Measurements from ENCODE around the gene ARNT2.
"Not testable (repeated sequence)": the region's sequence is repeated elsewhere in the genome, so short reads cannot be mapped to it uniquely, and the experiment has no call there.

ARNT2 gene

DNA sequence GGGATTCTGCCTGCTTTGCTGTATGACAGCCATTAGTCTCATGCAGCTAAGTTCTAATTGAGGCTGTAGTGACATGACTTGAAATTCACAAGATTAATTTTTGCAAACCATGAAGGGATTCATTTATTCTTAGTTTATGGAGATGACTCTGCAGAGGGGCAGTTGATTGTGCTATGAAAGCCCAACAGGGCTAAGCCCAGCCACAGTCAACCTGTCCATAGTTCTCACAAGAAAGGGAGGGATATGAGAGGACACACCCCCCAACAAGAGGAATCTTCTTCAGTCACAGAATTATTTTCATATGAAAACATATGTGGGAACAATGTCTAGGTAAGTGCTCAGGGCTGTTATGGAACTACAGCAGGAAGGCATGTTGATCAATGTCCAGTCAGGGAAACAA lies 229.0 kb downstream of the ARNT2 start:
- DNase-seq = no peak

DNA sequence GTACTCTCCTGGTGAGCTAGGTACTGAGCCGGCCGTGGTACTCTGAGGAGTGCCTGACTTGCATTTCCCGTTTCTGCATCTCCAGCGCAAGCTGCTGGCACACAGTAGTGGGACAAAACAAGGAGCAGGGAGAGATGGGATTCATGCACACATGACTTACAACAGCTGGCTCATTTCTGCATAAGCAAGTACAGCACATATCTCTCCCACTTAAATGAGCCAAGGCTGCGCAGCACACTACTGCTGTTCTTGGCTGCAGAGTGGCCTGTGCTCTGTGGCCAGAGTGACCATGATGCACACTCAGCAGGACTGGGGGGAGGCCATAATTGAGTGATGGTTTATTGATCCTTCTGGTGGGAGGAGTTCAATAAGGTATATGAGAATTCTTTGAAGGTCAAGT lies 231.8 kb downstream of the ARNT2 start:
- no peak for DNase-seq

DNA sequence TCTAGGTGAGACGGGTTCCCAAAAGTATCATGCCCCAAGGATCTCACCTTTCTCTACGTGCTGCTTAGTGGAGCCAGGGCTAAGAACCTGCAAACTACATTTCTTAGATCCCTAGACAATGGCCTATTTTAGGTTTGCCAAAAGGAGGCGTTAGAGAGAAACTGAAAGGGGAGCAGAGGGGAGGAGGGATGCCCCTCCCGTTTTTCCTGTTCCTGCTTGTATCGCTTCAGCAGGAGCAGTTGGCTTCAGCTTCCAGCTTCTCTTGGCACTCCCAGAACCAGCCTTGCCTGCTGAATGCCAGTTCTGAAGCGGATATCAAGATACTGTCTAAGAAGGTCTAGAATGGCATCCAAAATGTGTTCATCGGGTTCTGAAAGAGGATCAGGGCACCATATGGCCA lies 232.5 kb downstream of the ARNT2 start:
- no peak for DNase-seq

DNA sequence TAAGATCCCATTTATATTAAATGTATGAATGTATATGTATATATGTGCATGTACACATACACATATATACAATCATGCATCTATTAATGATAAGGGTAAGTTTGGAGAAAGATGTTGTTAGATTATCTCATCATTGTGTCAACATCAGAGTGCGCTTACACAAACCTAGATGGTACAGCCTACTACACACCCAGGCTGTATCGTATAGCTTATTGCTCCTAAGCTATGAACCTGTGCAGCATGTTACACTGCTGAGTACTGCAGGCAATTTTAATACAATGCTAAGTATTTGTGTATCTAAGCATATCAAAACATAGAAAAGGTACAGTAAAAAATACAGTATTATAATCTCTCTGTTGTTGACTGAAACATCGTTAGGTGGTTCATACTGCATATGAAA lies 233.6 kb downstream of the ARNT2 start:
- no peak for DNase-seq

DNA sequence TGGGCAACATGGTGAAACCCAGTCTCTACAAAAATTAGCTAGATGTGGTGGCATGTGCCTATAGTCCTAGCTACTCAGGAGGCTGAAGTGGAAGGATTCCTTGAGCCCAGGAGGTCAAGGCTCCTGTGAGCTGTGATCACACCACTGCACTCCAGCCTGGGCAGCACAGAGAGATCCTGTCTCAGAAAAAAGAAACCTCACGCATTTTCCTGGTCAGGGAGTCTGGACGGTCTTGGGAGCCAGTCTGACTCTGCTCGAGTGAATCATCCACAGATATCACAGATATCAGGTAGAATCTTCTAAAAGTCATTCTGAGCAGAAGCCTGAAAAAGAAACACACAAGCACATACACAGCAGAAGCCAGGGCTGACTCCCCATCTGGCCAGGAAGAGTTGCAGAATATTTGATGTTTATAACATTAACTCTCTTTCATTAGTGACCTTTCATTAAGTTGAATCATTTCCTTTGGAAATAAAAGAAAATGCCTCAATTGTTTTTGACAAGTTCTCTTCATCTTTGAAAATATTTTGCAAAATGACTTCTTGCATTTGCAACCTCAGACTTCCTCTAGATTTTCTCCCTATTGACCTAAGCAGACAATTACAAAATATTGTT lies 234.5 kb downstream of the ARNT2 start:
- no peak for DNase-seq

DNA sequence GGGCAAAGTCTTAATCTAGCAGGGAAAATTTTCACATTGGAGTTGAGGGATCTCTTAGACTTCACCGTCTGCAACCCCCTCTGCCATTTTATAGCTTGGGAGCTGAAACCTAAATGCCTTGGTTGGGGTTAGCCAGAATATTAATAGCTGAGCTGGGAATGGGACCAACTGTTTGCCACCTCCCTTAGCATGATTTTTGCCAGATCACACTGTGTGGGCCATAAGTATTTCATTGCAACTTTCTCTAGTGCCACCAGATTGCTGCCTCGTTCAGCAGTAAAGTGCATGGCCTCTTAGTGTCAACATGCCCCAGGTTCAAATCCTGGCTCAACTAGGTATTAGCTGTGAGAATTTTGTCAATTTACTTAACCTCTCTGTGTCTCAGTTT lies 235.0 kb downstream of the ARNT2 start:
- DNase-seq = no peak

DNA sequence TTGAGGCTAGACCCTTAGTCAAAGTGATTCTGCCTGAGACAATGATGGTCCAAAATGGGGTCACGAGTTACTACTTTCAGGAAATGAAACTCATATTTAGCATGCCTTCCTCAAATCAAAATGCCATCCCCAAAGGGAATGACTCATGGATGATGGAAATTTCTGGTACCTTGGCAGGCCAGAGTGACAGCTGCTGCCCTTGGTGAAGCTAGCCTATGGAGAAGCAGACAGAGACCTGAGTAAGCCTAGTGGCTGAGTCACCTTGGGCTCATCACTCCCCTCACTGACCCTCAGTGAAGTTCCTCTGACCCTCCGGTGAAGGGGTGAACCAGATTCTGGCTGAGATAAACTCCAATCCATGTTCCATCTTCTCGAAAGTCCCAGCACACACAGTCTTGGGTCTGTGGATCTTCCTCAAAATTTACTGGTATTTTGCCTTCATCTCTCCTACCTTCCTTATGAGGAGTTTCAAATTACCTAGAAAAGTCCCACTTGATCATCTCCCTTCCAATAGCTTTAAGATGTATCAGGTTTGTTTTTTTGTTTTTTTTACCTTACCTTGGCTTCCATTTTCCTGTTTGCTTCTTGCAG lies 236.4 kb downstream of the ARNT2 start:
- DNase-seq = no peak

DNA sequence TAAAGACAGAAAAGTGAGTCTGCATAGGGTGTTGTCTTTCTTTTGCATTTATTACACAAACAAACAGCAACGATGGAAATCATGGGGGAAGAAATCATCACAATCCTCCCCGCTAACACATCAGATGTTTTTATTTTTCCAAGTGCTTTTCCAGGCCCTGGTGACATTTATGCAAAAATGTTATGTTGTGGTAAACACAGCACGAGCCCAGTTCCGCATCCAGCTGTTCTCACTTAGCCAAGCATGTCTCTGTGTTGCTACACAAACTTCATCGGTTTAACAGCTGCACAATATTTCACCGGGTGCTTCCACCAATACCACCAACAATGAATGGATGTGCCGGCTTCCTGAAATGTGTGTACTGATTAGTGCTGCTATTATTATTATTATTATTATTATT lies 237.2 kb downstream of the ARNT2 start:
- no peak for DNase-seq

DNA sequence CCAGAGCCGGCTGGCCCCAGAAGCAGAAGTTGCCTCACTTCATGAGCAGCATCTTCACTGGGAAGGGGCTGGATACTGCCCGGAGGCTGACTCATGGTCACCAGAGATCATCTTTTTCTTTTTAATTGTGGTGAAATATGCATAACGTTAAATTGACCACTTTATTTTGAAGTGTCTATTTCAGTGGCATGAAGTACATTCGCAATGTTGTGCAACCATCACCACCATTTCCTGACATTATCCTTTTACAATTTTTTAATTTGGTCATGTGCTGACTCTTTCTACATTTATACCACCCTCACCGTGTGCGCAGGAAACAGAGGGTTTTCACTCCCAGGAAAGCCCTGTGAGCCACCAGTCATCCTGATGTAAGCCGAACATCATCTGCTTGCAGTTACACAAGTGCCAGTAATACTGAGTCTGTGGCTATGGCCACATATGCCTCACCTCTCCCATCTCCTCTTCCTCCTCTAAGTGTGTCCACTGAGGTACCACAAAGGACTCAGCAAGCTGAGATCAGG lies 239.3 kb downstream of the ARNT2 start:
- no peak for DNase-seq

DNA sequence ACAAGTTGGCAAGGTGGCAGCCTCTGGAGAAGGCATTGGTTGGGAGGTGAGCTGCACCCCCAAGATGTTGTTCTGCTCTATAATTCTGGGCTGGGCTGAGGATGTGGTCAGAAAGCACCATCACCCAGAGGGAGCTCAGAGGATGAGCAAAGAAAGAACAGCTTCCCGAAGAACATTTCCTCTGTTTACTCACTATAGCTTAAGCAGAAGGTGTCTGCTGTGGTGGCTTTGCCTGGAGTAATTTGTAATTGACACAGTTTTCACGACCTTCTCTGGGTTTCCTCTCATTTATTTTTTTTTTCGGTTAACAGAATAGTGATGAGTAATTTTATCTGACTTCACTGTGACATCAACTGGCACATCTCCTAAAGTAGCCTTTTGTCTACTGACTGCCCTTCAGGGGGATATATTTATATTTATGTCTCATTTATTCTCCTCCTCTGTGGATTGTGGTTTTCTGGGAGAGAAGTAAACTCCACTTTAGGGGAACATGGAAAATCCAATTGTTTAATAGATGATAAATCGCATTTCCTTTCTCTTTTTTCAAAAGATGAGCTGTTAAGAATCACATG lies 241.4 kb downstream of the ARNT2 start:
- DNase-seq = no peak

DNA sequence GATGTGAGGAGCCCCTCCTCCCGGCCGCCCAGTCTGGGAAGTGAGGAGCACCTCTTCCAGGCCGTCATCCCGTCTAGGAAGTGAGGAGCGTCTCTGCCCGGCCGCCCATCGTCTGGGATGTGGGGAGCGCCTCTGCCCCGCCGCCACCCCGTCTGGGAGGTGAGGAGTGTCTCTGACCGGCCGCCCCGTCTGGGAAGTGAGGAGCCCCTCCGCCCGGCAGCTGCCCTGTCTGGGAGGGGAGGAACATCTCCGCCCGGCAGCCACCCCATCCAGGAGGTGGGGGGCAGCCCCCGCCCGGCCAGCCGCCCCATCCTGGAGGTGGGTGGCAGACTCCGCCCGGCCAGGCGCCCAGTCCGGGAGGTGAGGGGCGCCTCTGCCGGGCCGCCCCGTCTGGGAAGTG lies 243.2 kb downstream of the ARNT2 start:
- not testable (repeated sequence) for DNase-seq
